MCF 10A (cell line): ENCODE data around the gene ADCY7. TPM values are rescaled to one million over a fixed set of nuclear protein-coding genes. Genes with fewer than 3 reads are reported as not detected.

ENCODE experiments used
- BruUV-seq: library from RNA; stranded (reverse); fragments of 400-500 nt; replicated peaks from 2 replicates; lab custom pipeline; 2021; lab: Mats Ljungman, UMichigan
- CTCF ChIA-PET: fragments of 300-600 bp; sonication (Branson Sonifier 250); formaldehyde crosslinking; extraction: SDS; loops from one replicate; lab custom pipeline; 2021; ENCODE audit warnings: antibody characterized with exemption, inconsistent platforms; lab: Yijun Ruan, JAX
- POLR2A ChIA-PET: fragments of 300-600, 350-650 bp; sonication (Branson Sonifier 250); formaldehyde crosslinking; extraction: SDS; loops from one replicate; lab custom pipeline; 2020; ENCODE audit warnings: antibody characterized with exemption, inconsistent platforms; lab: Yijun Ruan, JAX
- DNase-seq: peaks from one replicate; pipeline ENCODE4 v3.0.0-alpha.2; 2018; ENCODE audit not compliant: unreplicated experiment
- H3K27ac Mint-ChIP-seq: one replicate; pipeline ENCODE4 v1.8.0; 2022; ENCODE audit warnings: mild to moderate bottlenecking, low read depth, mixed read lengths; ENCODE audit not compliant: unreplicated experiment
- H3K27me3 Mint-ChIP-seq: one replicate; pipeline ENCODE4 v1.8.0; 2022; ENCODE audit warnings: mixed read lengths; ENCODE audit not compliant: insufficient read depth, unreplicated experiment
- H3K36me3 Mint-ChIP-seq: one replicate; pipeline ENCODE4 v1.8.0; 2022; ENCODE audit warnings: mild to moderate bottlenecking, moderate library complexity, mixed read lengths; ENCODE audit not compliant: insufficient read depth, unreplicated experiment
- H3K4me1 Mint-ChIP-seq: one replicate; pipeline ENCODE4 v1.8.0; 2022; ENCODE audit warnings: mixed read lengths; ENCODE audit not compliant: insufficient read depth, unreplicated experiment
- H3K4me3 Mint-ChIP-seq: one replicate; pipeline ENCODE4 v1.8.0; 2022; ENCODE audit warnings: mild to moderate bottlenecking, moderate library complexity, mixed read lengths; ENCODE audit not compliant: unreplicated experiment
- H3K9me3 Mint-ChIP-seq: one replicate; pipeline ENCODE4 v1.8.0; 2022; ENCODE audit warnings: mixed read lengths; ENCODE audit not compliant: unreplicated experiment
- CTCF ChIP-seq: fragments of 200-600 bp; IDR thresholded peaks from one replicate; pipeline ENCODE4 v1.8.0; 2022; ENCODE audit warnings: antibody characterized with exemption, mild to moderate bottlenecking; ENCODE audit not compliant: unreplicated experiment
- intact Hi-C: fragments of 100-400 bp; cut with micrococcal nuclease; formaldehyde crosslinking; loops from 2 replicates; pipeline ENCODE4 v1.14.1; 2022
- total RNA-seq: library from RNA; stranded (reverse); gene quantifications from 2 replicates; pipeline ENCODE4 v1.2.3, GENCODE V29; 2022

Gene ADCY7
- total RNA-seq, 1 experiment from 2014 or later, result 32.9 TPM

GRCh38 chr16:50295541-50296132 lies 29.3 kb downstream of the ADCY7 start:
- intact Hi-C loops, result no loop called here
- POLR2A ChIA-PET, result no interaction called here
- DNase-seq, result no peak
- TF ChIP-seq CTCF, result no peak
- H3K27ac Mint-ChIP-seq, result no peak overlapping the region
- BruUV-seq, result no TSS peak
- CTCF ChIA-PET, result interaction anchor here (0.6 to 1.6 kb wide), 4 partner anchors 11 to 217 kb away, joined by 3 to 5 read pairs (median 4); no protein-coding TSS in a partner anchor
- no peaks in the 10 kb centered on the region for H3K27me3 Mint-ChIP-seq
- H3K4me3 Mint-ChIP-seq, result no peak overlapping the region
- H3K9me3 Mint-ChIP-seq, result no peaks in the 10 kb centered on the region
- no peaks in the 10 kb centered on the region for H3K4me1 Mint-ChIP-seq
- peaks cover 6% of the 10 kb centered on the region for H3K36me3 Mint-ChIP-seq

GRCh38 chr16:50296807-50297206 lies 30.5 kb downstream of the ADCY7 start:
- no peak for DNase-seq
- CTCF ChIA-PET, result interaction anchor here (0.6 to 1.6 kb wide), 3 partner anchors 58 to 510 kb away, joined by 3 to 5 read pairs (median 3); no protein-coding TSS in a partner anchor

GRCh38 chr16:50297301-50298074 lies 31.1 kb downstream of the ADCY7 start:
- Mint-ChIP-seq H3K27me3 (no peaks in the 10 kb centered on the region), H3K4me1 (peaks cover 7% of the 10 kb centered on the region), H3K9me3 (no peaks in the 10 kb centered on the region), H3K27ac (no peak overlapping the region), H3K36me3 (peaks cover 6% of the 10 kb centered on the region), H3K4me3 (no peak overlapping the region)
- ChIA-PET CTCF (interaction anchor here (0.6 to 1.6 kb wide), 3 partner anchors 57 to 509 kb away, joined by 3 to 5 read pairs (median 3); no protein-coding TSS in a partner anchor), POLR2A (interaction anchor here (0.6 kb wide), 1 partner anchor 11 kb away, joined by 3 read pairs; no protein-coding TSS in a partner anchor)
- DNase-seq, result no peak
- no peak for TF ChIP-seq CTCF
- intact Hi-C loops, result no loop called here
- no TSS peak for BruUV-seq

More at GRCh38 chr16:50296807-50297206, 30.5 kb downstream of the ADCY7 start:
- Mint-ChIP-seq H3K4me3 (no peak overlapping the region), H3K4me1 (peaks cover 3% of the 10 kb centered on the region), H3K9me3 (no peaks in the 10 kb centered on the region), H3K36me3 (peaks cover 6% of the 10 kb centered on the region), H3K27ac (no peak overlapping the region), H3K27me3 (no peaks in the 10 kb centered on the region)
- no TSS peak for BruUV-seq
- TF ChIP-seq CTCF, result no peak
- POLR2A ChIA-PET, result interaction anchor here (0.6 kb wide), 1 partner anchor 11 kb away, joined by 3 read pairs; no protein-coding TSS in a partner anchor
- intact Hi-C loops, result no loop called here

DNA sequence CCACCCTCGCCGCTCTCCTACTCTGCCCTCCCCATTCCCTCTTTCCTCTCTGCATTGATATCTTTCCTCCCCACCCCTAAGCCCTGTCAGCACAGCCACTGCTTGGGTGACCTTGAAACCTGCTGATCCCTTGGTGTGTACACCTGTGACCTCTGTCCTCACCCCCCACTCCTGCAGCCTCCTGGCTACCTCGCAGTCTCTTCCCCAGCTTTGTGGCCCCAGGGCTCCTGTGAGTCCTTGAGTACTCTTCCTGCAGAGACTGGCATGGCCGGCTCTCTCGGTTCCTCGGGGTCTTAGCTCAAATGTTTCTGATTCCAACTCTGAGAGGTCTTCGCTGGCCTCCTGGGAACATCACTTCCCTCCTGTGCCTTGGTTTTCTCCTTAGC lies 31.7 kb downstream of the ADCY7 start:
- no peak for DNase-seq
- Mint-ChIP-seq H3K36me3 (peaks cover 6% of the 10 kb centered on the region), H3K27me3 (no peaks in the 10 kb centered on the region), H3K27ac (no peak overlapping the region), H3K9me3 (no peaks in the 10 kb centered on the region), H3K4me3 (no peak overlapping the region), H3K4me1 (peaks cover 7% of the 10 kb centered on the region)
- intact Hi-C loops, result no loop called here
- POLR2A ChIA-PET, result no interaction called here
- no TSS peak for BruUV-seq
- TF ChIP-seq CTCF, result no peak
- CTCF ChIA-PET, result no interaction called here
